ENCODE measurements around the gene PYGM. TPM values are rescaled to one million over a fixed set of nuclear protein-coding genes. Genes with fewer than 3 reads are reported as not detected.

PYGM gene
- total and polyA plus RNA-seq, 2 experiments from 2014 or later = 1.5 to 3.9 TPM

DNA sequence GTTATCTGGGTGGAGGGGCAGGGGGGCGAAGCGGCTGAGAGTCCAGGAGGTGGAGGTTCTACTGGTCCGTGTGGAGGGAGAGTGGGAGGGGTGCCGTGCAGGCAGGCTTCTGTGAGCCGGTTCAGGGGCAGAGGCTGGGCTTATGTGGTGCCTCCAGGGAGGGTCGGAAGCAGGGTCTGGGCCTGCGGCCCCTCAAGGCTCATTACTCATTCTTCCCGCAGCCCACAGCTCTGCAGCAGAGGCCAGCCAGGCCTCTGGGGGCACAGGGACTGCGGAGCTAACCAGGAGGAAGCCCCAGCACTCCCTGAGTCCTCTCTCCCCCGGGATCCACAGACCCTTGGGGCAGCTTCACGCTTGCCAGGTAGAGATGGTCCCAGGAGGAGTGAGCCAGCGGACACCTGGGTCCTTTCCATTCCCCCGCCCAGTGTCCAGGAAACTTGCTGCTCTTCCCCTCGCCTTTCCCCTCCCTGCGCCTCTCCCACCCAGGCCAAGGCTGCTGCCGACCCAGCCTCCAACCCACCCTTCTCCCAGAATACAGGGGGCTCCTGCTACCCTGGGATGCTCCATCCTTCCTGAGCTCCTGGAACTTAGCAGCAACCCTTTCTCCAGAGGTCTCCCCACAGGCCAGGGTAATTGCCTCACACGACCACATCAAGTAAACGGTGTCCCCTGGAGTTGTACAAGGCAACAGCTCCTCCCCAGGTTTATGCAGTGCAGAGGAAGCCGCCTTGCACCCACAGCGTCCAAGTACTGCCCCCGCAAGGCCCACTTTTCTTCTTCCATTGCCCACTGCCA is 43.1 kb downstream of the PYGM start (continued):
- TF ChIP-seq, protein P1, sequence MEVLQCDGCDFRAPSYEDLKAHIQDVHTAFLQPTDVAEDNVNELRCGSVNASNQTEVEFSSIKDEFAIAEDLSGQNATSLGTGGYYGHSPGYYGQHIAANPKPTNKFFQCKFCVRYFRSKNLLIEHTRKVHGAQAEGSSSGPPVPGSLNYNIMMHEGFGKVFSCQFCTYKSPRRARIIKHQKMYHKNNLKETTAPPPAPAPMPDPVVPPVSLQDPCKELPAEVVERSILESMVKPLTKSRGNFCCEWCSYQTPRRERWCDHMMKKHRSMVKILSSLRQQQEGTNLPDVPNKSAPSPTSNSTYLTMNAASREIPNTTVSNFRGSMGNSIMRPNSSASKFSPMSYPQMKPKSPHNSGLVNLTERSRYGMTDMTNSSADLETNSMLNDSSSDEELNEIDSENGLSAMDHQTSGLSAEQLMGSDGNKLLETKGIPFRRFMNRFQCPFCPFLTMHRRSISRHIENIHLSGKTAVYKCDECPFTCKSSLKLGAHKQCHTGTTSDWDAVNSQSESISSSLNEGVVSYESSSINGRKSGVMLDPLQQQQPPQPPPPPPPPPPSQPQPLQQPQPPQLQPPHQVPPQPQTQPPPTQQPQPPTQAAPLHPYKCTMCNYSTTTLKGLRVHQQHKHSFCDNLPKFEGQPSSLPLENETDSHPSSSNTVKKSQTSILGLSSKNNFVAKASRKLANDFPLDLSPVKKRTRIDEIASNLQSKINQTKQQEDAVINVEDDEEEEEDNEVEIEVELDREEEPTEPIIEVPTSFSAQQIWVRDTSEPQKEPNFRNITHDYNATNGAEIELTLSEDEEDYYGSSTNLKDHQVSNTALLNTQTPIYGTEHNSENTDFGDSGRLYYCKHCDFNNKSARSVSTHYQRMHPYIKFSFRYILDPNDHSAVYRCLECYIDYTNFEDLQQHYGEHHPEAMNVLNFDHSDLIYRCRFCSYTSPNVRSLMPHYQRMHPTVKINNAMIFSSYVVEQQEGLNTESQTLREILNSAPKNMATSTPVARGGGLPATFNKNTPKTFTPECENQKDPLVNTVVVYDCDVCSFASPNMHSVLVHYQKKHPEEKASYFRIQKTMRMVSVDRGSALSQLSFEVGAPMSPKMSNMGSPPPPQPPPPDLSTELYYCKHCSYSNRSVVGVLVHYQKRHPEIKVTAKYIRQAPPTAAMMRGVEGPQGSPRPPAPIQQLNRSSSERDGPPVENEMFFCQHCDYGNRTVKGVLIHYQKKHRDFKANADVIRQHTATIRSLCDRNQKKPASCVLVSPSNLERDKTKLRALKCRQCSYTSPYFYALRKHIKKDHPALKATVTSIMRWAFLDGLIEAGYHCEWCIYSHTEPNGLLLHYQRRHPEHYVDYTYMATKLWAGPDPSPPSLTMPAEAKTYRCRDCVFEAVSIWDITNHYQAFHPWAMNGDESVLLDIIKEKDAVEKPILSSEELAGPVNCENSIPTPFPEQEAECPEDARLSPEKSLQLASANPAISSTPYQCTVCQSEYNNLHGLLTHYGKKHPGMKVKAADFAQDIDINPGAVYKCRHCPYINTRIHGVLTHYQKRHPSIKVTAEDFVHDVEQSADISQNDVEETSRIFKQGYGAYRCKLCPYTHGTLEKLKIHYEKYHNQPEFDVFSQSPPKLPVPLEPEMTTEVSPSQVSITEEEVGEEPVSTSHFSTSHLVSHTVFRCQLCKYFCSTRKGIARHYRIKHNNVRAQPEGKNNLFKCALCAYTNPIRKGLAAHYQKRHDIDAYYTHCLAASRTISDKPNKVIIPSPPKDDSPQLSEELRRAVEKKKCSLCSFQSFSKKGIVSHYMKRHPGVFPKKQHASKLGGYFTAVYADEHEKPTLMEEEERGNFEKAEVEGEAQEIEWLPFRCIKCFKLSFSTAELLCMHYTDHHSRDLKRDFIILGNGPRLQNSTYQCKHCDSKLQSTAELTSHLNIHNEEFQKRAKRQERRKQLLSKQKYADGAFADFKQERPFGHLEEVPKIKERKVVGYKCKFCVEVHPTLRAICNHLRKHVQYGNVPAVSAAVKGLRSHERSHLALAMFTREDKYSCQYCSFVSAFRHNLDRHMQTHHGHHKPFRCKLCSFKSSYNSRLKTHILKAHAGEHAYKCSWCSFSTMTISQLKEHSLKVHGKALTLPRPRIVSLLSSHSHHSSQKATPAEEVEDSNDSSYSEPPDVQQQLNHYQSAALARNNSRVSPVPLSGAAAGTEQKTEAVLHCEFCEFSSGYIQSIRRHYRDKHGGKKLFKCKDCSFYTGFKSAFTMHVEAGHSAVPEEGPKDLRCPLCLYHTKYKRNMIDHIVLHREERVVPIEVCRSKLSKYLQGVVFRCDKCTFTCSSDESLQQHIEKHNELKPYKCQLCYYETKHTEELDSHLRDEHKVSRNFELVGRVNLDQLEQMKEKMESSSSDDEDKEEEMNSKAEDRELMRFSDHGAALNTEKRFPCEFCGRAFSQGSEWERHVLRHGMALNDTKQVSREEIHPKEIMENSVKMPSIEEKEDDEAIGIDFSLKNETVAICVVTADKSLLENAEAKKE (CRISPR knock-in tag; IDR thresholded peaks at IDR 0.05) = no peak
- TF ChIP-seq CREB1 (CRISPR knock-in tag; IDR thresholded peaks at IDR 0.05; ENCODE audit: low read depth) (no peak), EZH2 (IDR thresholded peaks at IDR 0.05; ENCODE audit: low read depth, unreplicated experiment) (no peak), STAT1 (IDR thresholded peaks at IDR 0.05; ENCODE audit: unreplicated experiment) (no peak), JUNB (IDR thresholded peaks at IDR 0.05; ENCODE audit: unreplicated experiment) (no peak)
- TF ChIP-seq, protein P2, sequence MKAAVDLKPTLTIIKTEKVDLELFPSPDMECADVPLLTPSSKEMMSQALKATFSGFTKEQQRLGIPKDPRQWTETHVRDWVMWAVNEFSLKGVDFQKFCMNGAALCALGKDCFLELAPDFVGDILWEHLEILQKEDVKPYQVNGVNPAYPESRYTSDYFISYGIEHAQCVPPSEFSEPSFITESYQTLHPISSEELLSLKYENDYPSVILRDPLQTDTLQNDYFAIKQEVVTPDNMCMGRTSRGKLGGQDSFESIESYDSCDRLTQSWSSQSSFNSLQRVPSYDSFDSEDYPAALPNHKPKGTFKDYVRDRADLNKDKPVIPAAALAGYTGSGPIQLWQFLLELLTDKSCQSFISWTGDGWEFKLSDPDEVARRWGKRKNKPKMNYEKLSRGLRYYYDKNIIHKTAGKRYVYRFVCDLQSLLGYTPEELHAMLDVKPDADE (IDR thresholded peaks at IDR 0.05) = no peak

Measured in GM23338 (cell line).